Activated naive CD8-positive, alpha-beta T cell treated with anti-CD3 and anti-CD28 coated beads, Interleukin-2, amount 50 U/mL, for 24 hours (primary cell): Measurements from ENCODE around the gene GSC2.
A peak's percentile ranks its signal among the peaks of the same experiment; 100 is the strongest.

Experiments used
- ATAC-seq: fragments of 150-1000 bp; cut with Tn5 transposase; one replicate; pipeline ENCODE4 v1.10.0; 2021
- DNase-seq: peaks from one replicate; pipeline ENCODE4 v3.0.0; 2021
- H3K27ac Mint-ChIP-seq: one replicate; pipeline ENCODE4 v1.8.0; 2021; ENCODE audit warnings: mild to moderate bottlenecking, mixed read lengths
- H3K27me3 Mint-ChIP-seq: one replicate; pipeline ENCODE4 v1.8.0; 2021; ENCODE audit warnings: mixed read lengths
- H3K36me3 Mint-ChIP-seq: one replicate; pipeline ENCODE4 v1.8.0; 2021; ENCODE audit warnings: low read depth, mixed read lengths
- H3K4me1 Mint-ChIP-seq: one replicate; pipeline ENCODE4 v1.8.0; 2021; ENCODE audit warnings: mixed read lengths
- H3K4me3 Mint-ChIP-seq: one replicate; pipeline ENCODE4 v1.8.0; 2021; ENCODE audit warnings: mild to moderate bottlenecking, moderate library complexity, mixed read lengths
- H3K9me3 Mint-ChIP-seq: one replicate; pipeline ENCODE4 v1.8.0; 2021; ENCODE audit warnings: mixed read lengths

Gene GSC2

GRCh38 chr22:19151329-19152191 lies 1.5 kb upstream of the GSC2 start:
- DNase-seq, result no peak
- H3K9me3 Mint-ChIP-seq, result no peaks in the 10 kb centered on the region
- H3K36me3 Mint-ChIP-seq, result no peaks in the 10 kb centered on the region
- ATAC-seq, result no peak
- peaks cover 55% of the 10 kb centered on the region for H3K27me3 Mint-ChIP-seq
- no peak overlapping the region for H3K27ac Mint-ChIP-seq
- H3K4me1 Mint-ChIP-seq, result peaks cover 7% of the 10 kb centered on the region
- H3K4me3 Mint-ChIP-seq, result no peak overlapping the region

GRCh38 chr22:19150482-19151328 lies 613 bp upstream of the GSC2 start:
- no peak overlapping the region for H3K4me3 Mint-ChIP-seq
- DNase-seq (no peak), ATAC-seq (no peak)
- peaks cover 55% of the 10 kb centered on the region for H3K27me3 Mint-ChIP-seq
- H3K4me1 Mint-ChIP-seq, result peaks cover 7% of the 10 kb centered on the region
- no peaks in the 10 kb centered on the region for H3K9me3 Mint-ChIP-seq
- H3K27ac Mint-ChIP-seq, result no peak overlapping the region
- H3K36me3 Mint-ChIP-seq, result no peaks in the 10 kb centered on the region

- Mint-ChIP-seq H3K36me3 (no peaks in the 10 kb centered on the region), H3K4me1 (peaks cover 12% of the 10 kb centered on the region), H3K4me3 (no peak overlapping the region), H3K27me3 (peaks cover 49% of the 10 kb centered on the region), H3K27ac (no peak overlapping the region), H3K9me3 (no peaks in the 10 kb centered on the region)
- no peak for DNase-seq
- ATAC-seq, result no peak
These were observed 827 bp downstream of the GSC2 start for GRCh38 chr22:19149047-19149883.

GRCh38 chr22:19148417-19149046 lies 1.6 kb downstream of the GSC2 start:
- Mint-ChIP-seq H3K4me1 (peaks cover 18% of the 10 kb centered on the region), H3K36me3 (peaks cover 2% of the 10 kb centered on the region), H3K27ac (no peak overlapping the region), H3K27me3 (peaks cover 45% of the 10 kb centered on the region), H3K9me3 (no peaks in the 10 kb centered on the region), H3K4me3 (no peak overlapping the region)
- DNase-seq, result no peak
- no peak for ATAC-seq

- ATAC-seq (no peak), DNase-seq (no peak)
- H3K27me3 Mint-ChIP-seq, result peaks cover 36% of the 10 kb centered on the region
- no peak overlapping the region for H3K27ac Mint-ChIP-seq
- H3K4me1 Mint-ChIP-seq, result peaks cover 23% of the 10 kb centered on the region
- no peaks in the 10 kb centered on the region for H3K9me3 Mint-ChIP-seq
- peaks cover 2% of the 10 kb centered on the region for H3K36me3 Mint-ChIP-seq
- H3K4me3 Mint-ChIP-seq, result no peak overlapping the region
These were observed 2.8 kb downstream of the GSC2 start for GRCh38 chr22:19147195-19147780.

GRCh38 chr22:19146215-19146968 lies 3.7 kb downstream of the GSC2 start:
- Mint-ChIP-seq H3K27me3 (peaks cover 28% of the 10 kb centered on the region), H3K9me3 (no peaks in the 10 kb centered on the region)

GRCh38 chr22:19143967-19144400 lies 6.1 kb downstream of the GSC2 start:
- peaks cover 18% of the 10 kb centered on the region for H3K27me3 Mint-ChIP-seq
- H3K9me3 Mint-ChIP-seq, result no peaks in the 10 kb centered on the region
- H3K27ac Mint-ChIP-seq, result peak overlapping the region; percentile 86
- ATAC-seq, result no peak
- DNase-seq, result peak; percentile 43
- H3K4me3 Mint-ChIP-seq, result peak overlapping the region; percentile 95
- H3K36me3 Mint-ChIP-seq, result peaks cover 9% of the 10 kb centered on the region
- peaks cover 16% of the 10 kb centered on the region for H3K4me1 Mint-ChIP-seq

More at GRCh38 chr22:19146215-19146968, 3.7 kb downstream of the GSC2 start:
- H3K36me3 Mint-ChIP-seq, result peaks cover 3% of the 10 kb centered on the region
- H3K4me3 Mint-ChIP-seq, result no peak overlapping the region
- DNase-seq (no peak), ATAC-seq (no peak)
- no peak overlapping the region for H3K27ac Mint-ChIP-seq
- H3K4me1 Mint-ChIP-seq, result peaks cover 23% of the 10 kb centered on the region

- DNase-seq (no peak), ATAC-seq (no peak)
- Mint-ChIP-seq H3K27me3 (peaks cover 13% of the 10 kb centered on the region), H3K27ac (no peak overlapping the region), H3K4me1 (peaks cover 16% of the 10 kb centered on the region), H3K9me3 (no peaks in the 10 kb centered on the region), H3K4me3 (peak overlapping the region; percentile 95), H3K36me3 (peaks cover 9% of the 10 kb centered on the region)
These were observed 6.9 kb downstream of the GSC2 start for GRCh38 chr22:19143212-19143611.

GRCh38 chr22:19142394-19142793 lies 7.7 kb downstream of the GSC2 start:
- Mint-ChIP-seq H3K4me1 (peaks cover 16% of the 10 kb centered on the region), H3K4me3 (no peak overlapping the region), H3K27ac (no peak overlapping the region), H3K27me3 (peaks cover 5% of the 10 kb centered on the region), H3K9me3 (no peaks in the 10 kb centered on the region), H3K36me3 (peaks cover 9% of the 10 kb centered on the region)
- no peak for DNase-seq
- no peak for ATAC-seq

- ATAC-seq (no peak), DNase-seq (no peak)
- Mint-ChIP-seq H3K36me3 (peaks cover 21% of the 10 kb centered on the region), H3K27me3 (no peaks in the 10 kb centered on the region), H3K4me1 (peaks cover 16% of the 10 kb centered on the region), H3K9me3 (no peaks in the 10 kb centered on the region), H3K4me3 (no peak overlapping the region), H3K27ac (no peak overlapping the region)
These were observed 10.1 kb downstream of the GSC2 start for GRCh38 chr22:19139974-19140373.

GRCh38 chr22:19139001-19139356 lies 11.1 kb downstream of the GSC2 start:
- Mint-ChIP-seq H3K4me1 (peaks cover 9% of the 10 kb centered on the region), H3K27ac (no peak overlapping the region), H3K4me3 (no peak overlapping the region), H3K9me3 (no peaks in the 10 kb centered on the region), H3K36me3 (peaks cover 22% of the 10 kb centered on the region), H3K27me3 (no peaks in the 10 kb centered on the region)
- DNase-seq, result no peak
- ATAC-seq, result no peak

GRCh38 chr22:19138217-19139000 lies 11.7 kb downstream of the GSC2 start:
- H3K36me3 Mint-ChIP-seq, result peaks cover 20% of the 10 kb centered on the region
- H3K27ac Mint-ChIP-seq, result no peak overlapping the region
- H3K4me3 Mint-ChIP-seq, result no peak overlapping the region
- no peaks in the 10 kb centered on the region for H3K9me3 Mint-ChIP-seq
- H3K4me1 Mint-ChIP-seq, result peaks cover 4% of the 10 kb centered on the region
- H3K27me3 Mint-ChIP-seq, result no peaks in the 10 kb centered on the region
- DNase-seq (no peak), ATAC-seq (no peak)
